ENCODE measurements around the gene CLPTM1L.
"Not testable (repeated sequence)": the region's sequence is repeated elsewhere in the genome, so short reads cannot be mapped to it uniquely, and the experiment has no call there.

Gene CLPTM1L

DNA sequence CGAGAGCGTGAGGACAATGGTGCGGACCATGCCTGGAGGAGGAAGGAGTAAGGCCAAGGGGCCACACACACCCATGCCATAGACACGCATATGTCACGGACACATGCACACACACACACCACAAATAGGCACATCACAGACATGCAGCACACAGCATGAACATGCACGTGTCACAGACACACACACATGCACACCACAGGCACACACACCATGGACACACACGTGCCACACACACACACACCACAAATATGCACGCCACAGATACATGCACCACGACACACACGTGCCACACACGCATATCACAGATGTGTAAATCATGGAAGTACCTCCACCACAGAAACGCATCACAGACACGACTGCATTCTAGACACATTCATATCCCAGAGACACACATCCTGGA, 66.7 kb downstream of the CLPTM1L start:
- no peak for DNase-seq (ENCODE audit: low read depth in 3 of 3, low spot score in 1 of 3)

- no peak for DNase-seq (ENCODE audit: low read depth in 3 of 3, low spot score in 1 of 3)
Observed at GRCh38 chr5:1277781-1278180, 67.1 kb downstream of the CLPTM1L start.

DNA sequence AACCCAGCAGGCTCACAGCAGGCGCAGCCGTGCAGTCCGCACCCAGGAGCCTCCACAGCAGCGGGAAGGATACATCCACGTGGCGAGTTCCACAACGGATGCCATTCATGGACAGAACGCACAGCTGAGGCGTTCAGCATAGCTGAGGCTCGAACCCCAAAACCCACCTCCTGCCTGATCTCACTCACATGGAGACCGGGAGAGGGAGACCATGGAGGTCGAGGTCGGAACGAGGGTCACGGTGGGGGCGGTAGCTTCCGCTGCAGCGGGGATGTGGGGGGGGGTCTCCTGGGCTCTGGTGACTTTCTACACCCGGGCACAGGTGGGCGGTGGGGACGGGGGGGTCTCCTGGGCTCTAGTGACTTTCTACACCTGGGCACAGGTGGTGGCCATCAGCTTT, 67.6 kb downstream of the CLPTM1L start:
- no peak for DNase-seq (ENCODE audit: low read depth in 3 of 3, low spot score in 1 of 3)

GRCh38 chr5:1276930-1277329, 68.0 kb downstream of the CLPTM1L start:
- no peak for DNase-seq (ENCODE audit: low read depth in 3 of 3, low spot score in 1 of 3)

DNA sequence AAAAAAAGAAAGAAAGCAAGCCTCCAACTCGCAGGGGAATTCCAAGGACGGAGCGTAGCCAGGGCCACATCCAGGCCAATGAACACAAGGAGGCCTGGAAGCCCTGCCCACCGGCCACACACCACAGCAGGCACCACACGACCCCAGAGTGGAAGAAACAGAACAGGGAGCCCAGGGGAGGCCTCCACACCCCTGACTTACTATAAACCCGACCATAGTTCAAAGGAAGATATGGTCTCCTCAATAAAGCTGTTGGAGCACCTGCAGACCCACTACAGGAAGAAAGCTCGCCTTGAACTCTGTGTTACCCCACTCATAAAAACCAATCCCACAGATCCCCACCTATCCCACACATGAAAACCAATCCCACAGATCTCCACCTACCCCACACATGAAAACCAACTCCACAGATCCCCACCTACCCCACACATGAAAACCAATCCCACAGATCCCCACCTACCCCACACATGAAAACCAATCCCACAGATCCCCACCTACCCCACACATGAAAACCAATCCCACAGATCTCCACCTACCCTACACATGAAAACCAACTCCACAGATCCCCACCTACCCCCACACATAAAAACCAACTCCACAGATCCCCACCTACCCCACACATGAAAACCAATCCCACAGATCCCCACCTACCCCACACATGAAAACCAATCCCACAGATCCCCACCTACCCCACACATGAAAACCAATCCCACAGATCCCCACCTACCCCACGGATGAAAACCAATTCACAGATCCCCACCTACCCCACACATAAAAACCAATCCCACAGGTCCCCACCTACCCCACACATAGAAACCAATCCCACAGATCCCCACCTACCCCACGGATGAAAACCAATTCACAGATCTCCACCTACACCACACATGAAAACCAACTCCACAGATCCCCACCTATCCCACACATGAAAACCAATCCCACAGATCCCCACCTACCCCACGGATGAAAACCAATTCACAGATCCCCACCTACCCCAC, 69.2 kb downstream of the CLPTM1L start:
- DNase-seq (ENCODE audit: low read depth in 3 of 3, low spot score in 1 of 3), result not testable (repeated sequence)

DNA sequence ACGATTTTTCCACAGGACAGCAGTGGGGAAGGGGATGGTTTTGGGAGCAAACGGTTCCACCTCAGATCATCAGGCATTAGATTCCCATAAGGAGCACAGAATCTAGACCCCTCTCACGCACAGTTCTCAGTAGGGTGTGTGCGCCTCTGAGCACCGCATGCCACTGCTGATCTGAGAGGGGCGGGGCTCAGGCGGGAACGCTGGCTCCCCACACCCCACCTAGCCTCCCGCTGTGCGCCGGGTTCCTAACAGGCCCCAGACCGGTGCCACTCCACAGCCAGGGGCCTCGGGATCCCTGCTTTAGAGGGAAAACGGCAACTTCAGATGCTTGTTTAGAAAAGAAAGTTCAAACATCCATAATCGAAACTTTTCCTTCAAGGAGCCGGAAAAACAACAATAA, 70.4 kb downstream of the CLPTM1L start:
- no peak for DNase-seq (ENCODE audit: low read depth in 3 of 3, low spot score in 1 of 3)

DNA sequence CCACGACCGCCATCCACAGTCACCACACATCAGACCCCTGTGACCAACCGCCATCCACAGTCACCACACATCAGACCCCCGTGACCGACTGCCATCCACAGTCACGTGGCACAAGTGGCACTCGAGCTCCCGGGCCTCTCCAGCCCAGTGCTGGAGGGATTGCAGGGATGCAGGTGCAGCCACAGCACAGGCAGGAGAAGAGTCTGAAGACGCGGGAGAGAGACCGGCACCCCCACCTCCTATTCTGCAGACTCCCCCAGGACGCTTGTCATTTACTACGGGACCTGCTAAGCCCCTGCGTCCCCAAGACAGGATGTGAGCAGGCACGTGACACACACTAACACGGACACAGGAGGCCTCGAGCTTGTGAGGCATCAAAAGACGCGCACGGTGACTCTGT, 71.2 kb downstream of the CLPTM1L start:
- no peak for DNase-seq (ENCODE audit: low read depth in 3 of 3, low spot score in 1 of 3)

- DNase-seq (ENCODE audit: low read depth in 3 of 3, low spot score in 1 of 3), result no peak
Observed at GRCh38 chr5:1272201-1272600, 72.7 kb downstream of the CLPTM1L start.

DNA sequence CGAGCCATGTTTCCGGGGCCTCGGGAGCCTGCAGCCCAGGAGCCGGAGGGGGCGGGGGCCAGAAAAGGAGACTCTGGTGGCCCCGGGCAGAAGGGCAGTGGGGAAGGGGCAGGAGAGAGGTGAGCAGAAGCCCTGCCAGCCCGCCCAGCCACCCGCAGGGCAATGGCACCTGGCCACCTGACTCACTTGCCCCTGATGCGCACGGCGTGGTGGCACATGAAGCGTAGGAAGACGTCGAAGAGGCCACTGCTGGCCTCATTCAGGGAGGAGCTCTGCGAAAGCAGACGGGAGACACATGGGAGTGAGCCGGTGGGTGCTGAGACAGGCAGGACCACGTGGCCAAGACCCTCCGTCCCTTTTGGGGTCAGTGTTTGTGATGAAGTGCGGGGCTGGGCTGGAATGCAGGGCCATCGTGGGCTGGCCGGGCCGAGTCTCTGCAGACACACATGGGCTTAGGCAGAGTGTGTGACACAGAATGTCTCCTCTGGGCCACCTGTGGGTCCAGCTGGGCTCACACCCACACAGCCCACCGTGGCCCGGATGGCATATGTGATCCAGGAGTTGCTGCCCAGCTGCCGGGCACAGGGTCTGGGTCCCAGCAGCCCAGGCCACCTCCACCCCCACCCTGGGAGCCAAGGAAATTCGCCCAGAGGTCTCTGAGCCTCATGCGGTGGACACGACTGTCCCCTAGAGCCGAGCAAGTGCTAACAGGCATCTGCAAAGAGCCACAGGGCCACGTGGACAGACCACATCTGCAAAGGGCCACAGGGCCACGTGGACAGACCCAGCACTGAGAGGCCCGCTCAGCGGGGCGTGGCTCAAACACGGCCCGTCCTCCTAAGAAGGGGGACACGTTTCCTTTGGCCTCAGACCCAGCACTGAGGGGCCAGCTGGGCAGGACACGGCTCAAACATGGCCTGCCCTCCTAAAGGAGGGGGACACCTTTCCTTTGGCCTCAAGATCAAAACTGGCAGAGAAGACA, 73.7 kb downstream of the CLPTM1L start:
- DNase-seq (ENCODE audit: low read depth in 3 of 3, low spot score in 1 of 3), result no peak

DNA sequence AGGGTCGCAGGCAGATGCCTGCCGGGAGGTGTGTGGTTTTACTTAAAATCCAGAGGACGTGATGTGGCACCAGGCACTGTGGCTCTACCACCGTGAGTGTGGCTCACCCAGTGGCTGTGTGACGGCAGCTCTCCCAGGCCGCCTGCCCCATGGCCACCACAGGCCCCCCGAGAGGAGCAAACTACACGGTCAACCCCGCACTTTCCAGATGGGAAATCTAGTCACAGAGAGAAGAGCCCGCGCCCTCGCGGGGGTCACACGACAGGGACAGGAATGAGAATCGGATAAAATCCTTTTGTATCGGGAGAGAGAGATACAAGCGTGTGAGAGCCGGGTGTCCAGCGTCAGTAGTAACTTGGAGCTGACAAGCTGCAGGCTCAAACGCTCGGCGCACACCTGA, 74.5 kb downstream of the CLPTM1L start:
- DNase-seq (ENCODE audit: low read depth in 3 of 3, low spot score in 1 of 3), result no peak

DNA sequence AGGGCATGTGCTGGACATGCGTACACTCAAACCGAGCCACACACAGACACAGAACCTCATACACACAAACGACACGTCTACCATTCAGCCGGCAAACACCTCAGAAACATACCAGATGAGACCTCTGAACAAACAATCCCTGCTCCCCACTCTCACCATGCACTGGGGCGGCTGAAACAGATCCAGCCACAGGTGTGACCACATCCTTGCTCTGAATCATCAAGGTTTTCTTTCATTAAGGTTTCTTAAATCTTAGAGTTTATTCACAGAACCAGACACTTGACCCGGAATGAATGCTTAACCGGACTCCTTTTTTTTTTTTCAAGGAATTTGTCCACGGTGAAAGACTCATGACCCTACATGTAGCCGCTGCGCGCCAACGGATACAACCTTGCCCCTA, 76.2 kb downstream of the CLPTM1L start:
- DNase-seq (ENCODE audit: low read depth in 3 of 3, low spot score in 1 of 3), result peak in 1 of 3 donors; percentile 8

- DNase-seq (ENCODE audit: low read depth in 3 of 3, low spot score in 1 of 3), result no peak
Observed at GRCh38 chr5:1268056-1268455, 76.8 kb downstream of the CLPTM1L start.
